ENCODE data around the gene AKAP13. TPM values are rescaled to one million over a fixed set of nuclear protein-coding genes. Genes with fewer than 3 reads are reported as not detected.

The AKAP13 gene
- total RNA-seq, 4 donors from 2014 or later, result 131 to 265 (median 224) TPM

GRCh38 chr15:85718271-85718971, 338.0 kb downstream of the AKAP13 start:
- TF ChIP-seq CTCF (IDR thresholded peaks at IDR 0.05; ENCODE audit: low read depth), result no peak

GRCh38 chr15:85718981-85719380, 338.6 kb downstream of the AKAP13 start:
- no peak for TF ChIP-seq CTCF (IDR thresholded peaks at IDR 0.05; ENCODE audit: low read depth)

GRCh38 chr15:85722374-85723152, 342.2 kb downstream of the AKAP13 start:
- TF ChIP-seq CTCF (IDR thresholded peaks at IDR 0.05; ENCODE audit: low read depth), result no peak

GRCh38 chr15:85723960-85724945, 343.9 kb downstream of the AKAP13 start:
- TF ChIP-seq CTCF (IDR thresholded peaks at IDR 0.05; ENCODE audit: low read depth), result no peak

- no peak for TF ChIP-seq CTCF (IDR thresholded peaks at IDR 0.05; ENCODE audit: low read depth)
Observed at GRCh38 chr15:85725019-85725418, 344.6 kb downstream of the AKAP13 start.

GRCh38 chr15:85725564-85725963, 345.2 kb downstream of the AKAP13 start:
- TF ChIP-seq CTCF (IDR thresholded peaks at IDR 0.05; ENCODE audit: low read depth), result no peak
